Cardiac fibroblast (primary cell): ENCODE data around the gene C19orf12.
A peak's percentile ranks its signal among the peaks of the same experiment; 100 is the strongest.

Experiments
- DNase-seq, 2 donors: peaks; one replicate each; pipeline versions ENCODE4 v3.0.0 to v3.0.0-alpha.2; 2010; ENCODE audit warnings: low read depth in 2 of 2
- H3K4me3 ChIP-seq, 2 donors: replicated peaks in 1 of 2; 1 replicate in 1 of 2; 2 replicates in 1 of 2; pipeline ENCODE4 v1.5.1; 2011; ENCODE audit warnings: low read depth in 2 of 2, low read length in 2 of 2, mild to moderate bottlenecking in 2 of 2, moderate library complexity in 1 of 2
- CTCF ChIP-seq: IDR thresholded peaks from one replicate; pipeline ENCODE4 v1.5.1; 2011; ENCODE audit warnings: low read depth, mild to moderate bottlenecking, low read length, inconsistent platforms

C19orf12 gene

GRCh38 chr19:29668746-29669609 is 46.1 kb downstream of the C19orf12 start:
- no peak overlapping the region for H3K4me3 ChIP-seq
- peak; percentile 12 for TF ChIP-seq CTCF
- DNase-seq, result no peak

GRCh38 chr19:29667901-29668341 is 47.1 kb downstream of the C19orf12 start:
- no peak overlapping the region for H3K4me3 ChIP-seq
- no peak for DNase-seq
- TF ChIP-seq CTCF, result no peak

GRCh38 chr19:29667387-29667783 is 47.7 kb downstream of the C19orf12 start:
- H3K4me3 ChIP-seq, result peak overlapping the region; percentile 70 to 96
- TF ChIP-seq CTCF, result no peak
- DNase-seq, result no peak

GRCh38 chr19:29666578-29667386 is 48.3 kb downstream of the C19orf12 start:
- no peak for TF ChIP-seq CTCF
- H3K4me3 ChIP-seq, result peak overlapping the region; percentile 70 to 96
- DNase-seq, result peak; percentile 68 to 84

GRCh38 chr19:29665826-29666577 is 49.1 kb downstream of the C19orf12 start:
- DNase-seq, result peak; percentile 54 to 88
- H3K4me3 ChIP-seq, result peak overlapping the region; percentile 70 to 96
- TF ChIP-seq CTCF, result no peak

GRCh38 chr19:29665215-29665825 is 49.7 kb downstream of the C19orf12 start, which contains the start of gene PLEKHF1:
Gene PLEKHF1 (plus strand): TSS chr19:29665461. CDS start chr19:29673840, 8,379 bp downstream.
- no peak for TF ChIP-seq CTCF
- H3K4me3 ChIP-seq, result peak within 1 kb of the TSS; percentile 70 to 96
- peak; percentile 71 to 85 for DNase-seq
